ENCODE results near the gene CDK16. TPM values are rescaled to one million over a fixed set of nuclear protein-coding genes. Genes with fewer than 3 reads are reported as not detected.

CDK16 gene
- total and polyA plus RNA-seq, 2 of the 13 experiments (the other 11 are each of a cell fraction or from before 2014, with no cell fraction given) = 64.5 to 225 TPM

- TF ChIP-seq ZNF407 (CRISPR knock-in tag; IDR thresholded peaks at IDR 0.05; ENCODE audit: not compliant biosample characterization) = no peak
Measured at GRCh38 chrX:47224266-47224895, 5.9 kb downstream of the CDK16 start (continued).

- Histone ChIP-seq H2AFZ (ENCODE audit: low read length) (no peak overlapping the region), H4K20me1 (ENCODE audit: insufficient read depth, low read length) (peaks cover 16% of the 10 kb centered on the region), H3K4me2 (ENCODE audit: low read depth, low read length) (no peak overlapping the region), H3K4me1 (ENCODE audit: insufficient read depth, low read length) (peaks cover 17% of the 10 kb centered on the region), H3K4me3 (replicated peaks in 1 of 3; ENCODE audit: insufficient read depth in 1 of 3, low read depth in 2 of 3, low read length in 3 of 3) (no peak overlapping the region), H3K27me3 (ENCODE audit: control insufficient read depth in 1 of 2, insufficient read depth in 2 of 2, low read length in 2 of 2) (no peaks in the 10 kb centered on the region), H3K9ac (ENCODE audit: insufficient read depth, low read depth, low read length) (no peak overlapping the region), H3K36me3 (replicated peaks in 1 of 2; ENCODE audit: control insufficient read depth in 1 of 2, insufficient read depth in 2 of 2, low read length in 2 of 2) (peaks cover 11 to 41% of the 10 kb centered on the region in 2 experiments; a peak in 4 of 5 replicates), H3K79me2 (ENCODE audit: insufficient read depth, low read length) (peaks cover 24% of the 10 kb centered on the region), H3K27ac (ENCODE audit: extremely low read length, insufficient read depth, low read length) (no peak overlapping the region), H3K9me3 (ENCODE audit: low read length) (no peaks in the 10 kb centered on the region)
- 100% methylated on average over 1 of the region's 4 CpGs for WGBS (ENCODE audit: low lambda C conversion rate)
- no TSS peak for BruUV-seq (replicated peaks)
- ATAC-seq = no peak
- CTCF ChIA-PET (ENCODE audit: low intra/inter-chr PET ratio, low total read pairs) = no interaction called here
- POLR2A ChIA-PET = no interaction called here
- in situ Hi-C loops (cut with HindIII; ENCODE audit: extremely low pct_ligation_motif_present, low pct_unique_long_range_greater_than_20kb) (no loop called here), intact Hi-C loops (cut with micrococcal nuclease; ENCODE audit: unreplicated experiment) (no loop called here)
- no peak for DNase-seq (ENCODE audit: low spot score)
- FAIRE-seq = no peak
- no peak for TF ChIP-seq ZBTB43 (CRISPR knock-in tag; conservative IDR thresholded peaks at IDR 0.05)
- TF ChIP-seq ZNF687 (CRISPR knock-in tag; IDR thresholded peaks at IDR 0.05) = no peak
- no peak for TF ChIP-seq SRSF1 (optimal IDR thresholded peaks at IDR 0.05; ENCODE audit: low read depth, low read length)
- TF ChIP-seq ZNF639 (CRISPR knock-in tag; conservative IDR thresholded peaks at IDR 0.05) = no peak
Measured at GRCh38 chrX:47224896-47225290, 6.4 kb downstream of the CDK16 start.

All from HepG2 (cell line).